ENCODE measurements around the gene OR1D5.

DNA sequence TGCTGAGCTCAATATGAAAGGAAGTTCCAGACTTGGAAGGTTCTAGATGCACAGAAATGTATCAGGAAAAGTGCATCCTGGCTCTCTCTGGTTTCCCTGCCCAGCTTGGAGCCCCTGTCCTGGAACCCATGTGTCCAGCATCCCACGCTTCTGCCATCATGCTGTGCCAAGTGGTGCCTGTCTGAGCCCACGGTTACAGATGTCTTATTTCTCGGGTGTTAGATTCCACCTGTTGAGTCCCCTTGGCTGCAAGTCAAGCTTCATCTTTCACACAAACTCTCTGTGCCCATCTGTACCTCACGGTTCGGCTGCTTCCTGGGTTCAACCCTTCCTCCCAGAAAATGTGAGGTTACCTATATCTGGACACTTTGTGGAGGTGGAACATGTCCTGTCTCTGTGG, 22.5 kb downstream of the OR1D5 start:
- TF ChIP-seq RAD21 (IDR thresholded peaks at IDR 0.05): no peak
- TF ChIP-seq, protein P1, sequence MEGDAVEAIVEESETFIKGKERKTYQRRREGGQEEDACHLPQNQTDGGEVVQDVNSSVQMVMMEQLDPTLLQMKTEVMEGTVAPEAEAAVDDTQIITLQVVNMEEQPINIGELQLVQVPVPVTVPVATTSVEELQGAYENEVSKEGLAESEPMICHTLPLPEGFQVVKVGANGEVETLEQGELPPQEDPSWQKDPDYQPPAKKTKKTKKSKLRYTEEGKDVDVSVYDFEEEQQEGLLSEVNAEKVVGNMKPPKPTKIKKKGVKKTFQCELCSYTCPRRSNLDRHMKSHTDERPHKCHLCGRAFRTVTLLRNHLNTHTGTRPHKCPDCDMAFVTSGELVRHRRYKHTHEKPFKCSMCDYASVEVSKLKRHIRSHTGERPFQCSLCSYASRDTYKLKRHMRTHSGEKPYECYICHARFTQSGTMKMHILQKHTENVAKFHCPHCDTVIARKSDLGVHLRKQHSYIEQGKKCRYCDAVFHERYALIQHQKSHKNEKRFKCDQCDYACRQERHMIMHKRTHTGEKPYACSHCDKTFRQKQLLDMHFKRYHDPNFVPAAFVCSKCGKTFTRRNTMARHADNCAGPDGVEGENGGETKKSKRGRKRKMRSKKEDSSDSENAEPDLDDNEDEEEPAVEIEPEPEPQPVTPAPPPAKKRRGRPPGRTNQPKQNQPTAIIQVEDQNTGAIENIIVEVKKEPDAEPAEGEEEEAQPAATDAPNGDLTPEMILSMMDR (IDR thresholded peaks at IDR 0.05; ENCODE audit: low read depth, low read length, missing input control): no peak
- TF ChIP-seq REST (IDR thresholded peaks at IDR 0.05): no peak

All from liver (tissue), 3 donors.